Epidermal melanocyte (primary cell): ENCODE data around the gene TUBA8.

Source experiments
- DNase-seq: peaks from one replicate; pipeline ENCODE4 v3.0.0; 2011; ENCODE audit warnings: low spot score; ENCODE audit not compliant: insufficient read length

TUBA8 gene

GRCh38 chr22:18077087-18077638 lies 33.4 kb upstream of the TUBA8 start:
- DNase-seq, result no peak

GRCh38 chr22:18077639-18078328 lies 32.8 kb upstream of the TUBA8 start, which contains the start of gene PEX26:
Gene PEX26, plus strand, starts transcription at chr22:18077990. Its CDS starts 387 bp downstream, at chr22:18078377.
- peak; percentile 97 for DNase-seq

GRCh38 chr22:18078329-18079041 lies 32.1 kb upstream of the TUBA8 start:
- no peak for DNase-seq

- no peak for DNase-seq
Measured at GRCh38 chr22:18079706-18080233, 30.8 kb upstream of the TUBA8 start.

GRCh38 chr22:18081416-18081815 lies 29.2 kb upstream of the TUBA8 start:
- no peak for DNase-seq

- DNase-seq, result no peak
Measured at GRCh38 chr22:18082467-18082866, 28.1 kb upstream of the TUBA8 start.

- DNase-seq, result no peak
Measured at GRCh38 chr22:18083406-18083805, 27.2 kb upstream of the TUBA8 start.

GRCh38 chr22:18085188-18085587 lies 25.4 kb upstream of the TUBA8 start:
- no peak for DNase-seq

GRCh38 chr22:18087350-18087855 lies 23.2 kb upstream of the TUBA8 start:
- no peak for DNase-seq

- DNase-seq, result no peak
Measured at GRCh38 chr22:18088825-18089568, 21.6 kb upstream of the TUBA8 start.

GRCh38 chr22:18090286-18090685 lies 20.3 kb upstream of the TUBA8 start:
- no peak for DNase-seq

- no peak for DNase-seq
Measured at GRCh38 chr22:18091478-18091877, 19.1 kb upstream of the TUBA8 start.

- DNase-seq, result no peak
Measured at GRCh38 chr22:18091916-18092526, 18.6 kb upstream of the TUBA8 start.

GRCh38 chr22:18093661-18094060 lies 16.9 kb upstream of the TUBA8 start:
- no peak for DNase-seq

- DNase-seq, result no peak
Measured at GRCh38 chr22:18095101-18095805, 15.4 kb upstream of the TUBA8 start.

- no peak for DNase-seq
Measured at GRCh38 chr22:18096823-18097222, 13.8 kb upstream of the TUBA8 start.

GRCh38 chr22:18100781-18101180 lies 9.8 kb upstream of the TUBA8 start:
- no peak for DNase-seq

- DNase-seq, result no peak
Measured at GRCh38 chr22:18101536-18101935, 9.1 kb upstream of the TUBA8 start.

- DNase-seq, result no peak
Measured at GRCh38 chr22:18103527-18104269, 6.9 kb upstream of the TUBA8 start.

GRCh38 chr22:18104566-18104965 lies 6.0 kb upstream of the TUBA8 start:
- no peak for DNase-seq
